ENCODE results near the gene VPS25.
"Not testable (repeated sequence)": the region's sequence is repeated elsewhere in the genome, so short reads cannot be mapped to it uniquely, and the experiment has no call there.

The VPS25 gene

DNA sequence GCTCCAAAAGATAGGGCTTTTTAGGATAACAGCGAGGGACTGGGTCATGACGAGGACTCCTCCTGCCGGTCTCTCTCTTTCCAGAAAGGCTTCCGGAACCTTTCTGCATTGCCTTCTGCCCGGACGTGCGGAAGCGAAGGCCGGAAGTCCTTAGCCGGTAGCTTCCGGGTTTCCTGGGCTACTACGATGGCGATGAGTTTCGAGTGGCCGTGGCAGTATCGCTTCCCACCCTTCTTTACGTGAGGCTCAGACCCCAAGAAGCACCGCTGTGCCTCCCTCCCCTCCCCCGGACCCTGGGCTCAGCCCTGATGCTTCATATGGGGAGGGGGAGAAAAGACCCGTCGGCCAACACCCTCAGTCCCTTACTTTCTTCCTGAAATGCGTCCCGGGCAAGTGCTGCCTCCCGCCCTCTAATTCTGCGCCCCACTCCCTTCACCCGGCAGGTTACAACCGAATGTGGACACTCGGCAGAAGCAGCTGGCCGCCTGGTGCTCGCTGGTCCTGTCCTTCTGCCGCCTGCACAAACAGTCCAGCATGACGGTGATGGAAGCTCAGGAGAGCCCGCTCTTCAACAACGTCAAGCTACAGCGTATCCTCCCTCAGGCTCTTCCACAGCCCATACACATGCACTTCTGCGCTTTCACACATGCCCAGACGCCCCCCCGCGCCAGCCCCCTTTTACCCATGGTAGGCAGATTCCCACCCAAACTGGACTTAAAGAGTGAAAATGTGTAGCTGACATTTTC is at the start of gene VPS25:
VPS25 (plus strand) TSS at position 160 of the 746 bp plus-strand sequence; CDS start at position 187, 27 bp downstream.
- H3K27ac Mint-ChIP-seq: peak within 1 kb of the TSS; percentile 92 to 98 (median 98)
- H3K27me3 Mint-ChIP-seq (ENCODE audit: low read depth): no peaks in the 10 kb centered on the region
- H3K9me3 Mint-ChIP-seq: no peaks in the 10 kb centered on the region

DNA sequence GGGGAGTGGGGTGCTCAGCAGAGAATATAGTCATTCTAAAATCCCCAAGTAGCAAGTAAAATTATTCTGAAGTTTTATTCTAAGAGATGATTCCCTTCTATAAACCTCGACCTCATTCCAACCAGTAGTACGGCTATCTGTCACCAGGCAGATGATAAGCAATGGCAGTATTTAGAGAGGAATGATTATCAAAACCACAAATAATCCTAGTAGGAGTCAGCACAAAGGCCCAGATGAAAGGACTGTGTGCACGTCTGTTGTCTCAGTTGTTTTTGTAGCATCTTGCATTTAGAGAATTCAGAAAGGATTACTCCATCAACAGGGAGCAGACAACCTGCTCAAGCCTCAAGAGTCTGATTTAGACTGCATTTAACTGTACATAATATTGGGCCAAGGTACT is 49.6 kb upstream of the VPS25 start:
- Mint-ChIP-seq H3K9me3 (no peaks in the 10 kb centered on the region), H3K4me3 (no peak overlapping the region), H3K27me3 (ENCODE audit: low read depth) (no peaks in the 10 kb centered on the region), H3K36me3 (ENCODE audit: low read depth) (peaks cover 45% of the 10 kb centered on the region), H3K4me1 (no peaks in the 10 kb centered on the region), H3K27ac (no peak overlapping the region)
- TF ChIP-seq, protein P1, sequence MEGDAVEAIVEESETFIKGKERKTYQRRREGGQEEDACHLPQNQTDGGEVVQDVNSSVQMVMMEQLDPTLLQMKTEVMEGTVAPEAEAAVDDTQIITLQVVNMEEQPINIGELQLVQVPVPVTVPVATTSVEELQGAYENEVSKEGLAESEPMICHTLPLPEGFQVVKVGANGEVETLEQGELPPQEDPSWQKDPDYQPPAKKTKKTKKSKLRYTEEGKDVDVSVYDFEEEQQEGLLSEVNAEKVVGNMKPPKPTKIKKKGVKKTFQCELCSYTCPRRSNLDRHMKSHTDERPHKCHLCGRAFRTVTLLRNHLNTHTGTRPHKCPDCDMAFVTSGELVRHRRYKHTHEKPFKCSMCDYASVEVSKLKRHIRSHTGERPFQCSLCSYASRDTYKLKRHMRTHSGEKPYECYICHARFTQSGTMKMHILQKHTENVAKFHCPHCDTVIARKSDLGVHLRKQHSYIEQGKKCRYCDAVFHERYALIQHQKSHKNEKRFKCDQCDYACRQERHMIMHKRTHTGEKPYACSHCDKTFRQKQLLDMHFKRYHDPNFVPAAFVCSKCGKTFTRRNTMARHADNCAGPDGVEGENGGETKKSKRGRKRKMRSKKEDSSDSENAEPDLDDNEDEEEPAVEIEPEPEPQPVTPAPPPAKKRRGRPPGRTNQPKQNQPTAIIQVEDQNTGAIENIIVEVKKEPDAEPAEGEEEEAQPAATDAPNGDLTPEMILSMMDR (IDR thresholded peaks at IDR 0.05; ENCODE audit: unreplicated experiment in 3 of 3): no peak

More for the DNA sequence above, at the start of gene VPS25:
- Mint-ChIP-seq H3K4me1 (peaks cover 12% of the 10 kb centered on the region), H3K36me3 (ENCODE audit: low read depth) (peaks cover 15% of the 10 kb centered on the region), H3K4me3 (peak within 1 kb of the TSS; percentile 99 to 100 (median 99))
- TF ChIP-seq, protein P1 (IDR thresholded peaks at IDR 0.05; ENCODE audit: unreplicated experiment in 3 of 3): peak in 1 of 3 experiments; percentile 21

DNA sequence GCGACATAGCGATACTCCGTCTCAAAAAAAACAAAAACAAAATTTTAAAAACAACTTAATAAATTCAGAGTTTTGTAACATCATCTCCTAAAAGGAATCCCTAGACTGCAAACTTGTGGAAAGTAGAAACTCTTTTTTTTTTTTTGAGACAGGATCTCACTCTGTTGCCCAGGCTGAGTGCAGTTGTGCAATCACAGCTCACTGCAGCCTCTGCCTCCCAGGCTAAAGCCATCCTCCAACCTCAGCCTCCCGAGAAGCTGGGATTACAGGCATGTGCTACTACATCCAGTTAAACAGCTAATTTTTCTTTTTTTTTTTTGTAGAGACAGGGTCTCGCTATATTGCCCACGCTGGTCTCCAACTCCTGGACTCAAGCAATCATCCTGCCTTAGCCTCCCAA is 48.1 kb upstream of the VPS25 start:
- Mint-ChIP-seq H3K27ac (no peak overlapping the region), H3K27me3 (ENCODE audit: low read depth) (no peaks in the 10 kb centered on the region)

DNA sequence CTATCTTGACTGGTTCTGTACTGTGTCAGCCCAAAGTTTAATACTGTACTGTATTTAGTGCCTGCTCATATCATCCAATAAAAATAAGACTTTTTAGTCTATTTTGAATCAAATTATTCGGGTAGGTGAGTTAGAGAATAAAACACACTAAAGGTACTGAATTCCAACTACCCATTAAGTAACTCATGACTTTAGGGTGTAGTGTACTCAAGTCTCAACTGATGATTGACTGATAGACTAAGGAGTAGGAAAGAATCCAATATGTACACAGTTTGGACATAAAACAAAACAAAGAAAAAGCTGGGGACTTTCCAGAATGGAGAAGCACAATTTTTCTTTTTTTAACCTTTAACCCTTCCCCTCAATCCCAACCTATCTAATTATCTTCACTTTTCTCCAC is 32.5 kb upstream of the VPS25 start:
- no peaks in the 10 kb centered on the region for H3K9me3 Mint-ChIP-seq
- TF ChIP-seq, protein P1 (IDR thresholded peaks at IDR 0.05; ENCODE audit: unreplicated experiment in 3 of 3): no peak
- H3K36me3 Mint-ChIP-seq (ENCODE audit: low read depth): no peaks in the 10 kb centered on the region
- H3K4me1 Mint-ChIP-seq: peaks cover 12% of the 10 kb centered on the region
- no peaks in the 10 kb centered on the region for H3K27me3 Mint-ChIP-seq (ENCODE audit: low read depth)
- no peak overlapping the region for H3K27ac Mint-ChIP-seq
- H3K4me3 Mint-ChIP-seq: no peak overlapping the region

More for the DNA sequence above, 48.1 kb upstream of the VPS25 start:
- TF ChIP-seq, protein P1 (IDR thresholded peaks at IDR 0.05; ENCODE audit: unreplicated experiment in 3 of 3): no peak
- Mint-ChIP-seq H3K4me1 (no peaks in the 10 kb centered on the region), H3K9me3 (no peaks in the 10 kb centered on the region), H3K36me3 (ENCODE audit: low read depth) (peaks cover 48% of the 10 kb centered on the region), H3K4me3 (no peak overlapping the region)

DNA sequence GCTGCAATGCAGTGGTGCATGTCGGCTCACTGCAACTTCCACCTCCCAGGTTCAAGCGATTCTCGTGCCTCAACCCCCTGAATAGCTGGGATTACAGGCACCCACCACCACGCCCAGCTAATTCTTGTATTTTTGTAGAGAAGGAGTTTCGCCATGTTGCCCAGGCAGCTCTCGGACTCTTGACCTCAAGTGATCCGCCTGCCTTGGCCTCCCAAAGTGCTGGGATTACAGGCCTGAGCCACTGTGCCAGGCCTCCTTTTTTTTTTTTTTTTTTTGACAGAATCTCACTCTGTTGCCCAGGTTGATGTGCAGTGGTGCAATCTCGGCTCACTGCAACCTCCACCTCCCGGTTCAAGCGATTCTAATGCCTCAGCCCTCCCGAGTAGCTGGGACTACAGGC is 30.3 kb upstream of the VPS25 start:
- Mint-ChIP-seq H3K27ac (peak overlapping the region in 1 of 3 experiments; percentile 44), H3K4me1 (peaks cover 12% of the 10 kb centered on the region), H3K4me3 (peak overlapping the region; percentile 34 to 67 (median 62))
- H3K36me3 Mint-ChIP-seq (ENCODE audit: low read depth); H3K9me3 Mint-ChIP-seq; H3K27me3 Mint-ChIP-seq (ENCODE audit: low read depth): not testable (repeated sequence)

DNA sequence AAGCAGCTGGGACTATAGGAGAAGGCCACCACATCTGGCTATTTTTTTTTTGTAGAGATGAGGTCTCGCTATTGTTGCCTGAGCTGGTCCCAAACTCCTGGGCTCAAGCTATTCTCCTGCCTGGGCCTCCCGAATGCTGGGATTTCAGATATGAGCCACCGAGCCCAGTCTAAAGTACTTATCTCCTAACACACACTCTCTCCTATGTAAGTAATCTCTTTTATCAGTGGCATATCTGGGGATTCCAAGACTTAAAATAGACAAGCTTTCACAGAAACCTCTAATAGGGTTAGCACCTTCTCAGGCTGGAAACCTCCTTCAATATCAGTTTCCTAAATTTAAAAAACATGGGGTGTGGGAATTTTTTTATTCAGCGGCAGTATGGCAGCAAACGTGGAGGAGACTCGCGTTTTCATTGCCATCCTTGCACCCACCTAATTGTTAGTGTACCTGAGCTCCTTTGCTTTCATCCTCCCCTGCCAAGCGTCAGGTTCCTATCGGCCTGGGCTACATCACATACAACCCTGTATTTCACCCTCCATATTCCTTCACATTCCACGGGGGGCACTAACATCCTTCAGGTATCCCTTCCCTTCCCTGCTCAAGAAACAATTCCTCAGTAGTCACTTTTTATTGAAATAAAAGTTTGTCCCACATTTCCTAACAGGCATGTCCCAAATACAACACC is 29.5 kb upstream of the VPS25 start:
- Mint-ChIP-seq H3K4me1 (peaks cover 19% of the 10 kb centered on the region), H3K27me3 (ENCODE audit: low read depth) (no peaks in the 10 kb centered on the region), H3K4me3 (peak overlapping the region; percentile 88 to 97 (median 97)), H3K36me3 (ENCODE audit: low read depth) (no peaks in the 10 kb centered on the region), H3K9me3 (no peaks in the 10 kb centered on the region), H3K27ac (peak overlapping the region; percentile 84 to 94 (median 92))
- TF ChIP-seq, protein P1 (IDR thresholded peaks at IDR 0.05; ENCODE audit: unreplicated experiment in 3 of 3): peak in 1 of 3 experiments; percentile 26

Measured in nephron (organoid).